DND-41 (cell line): ENCODE measurements around the gene ALKBH2.

Experiments used
- ATAC-seq: fragments of 200-7000 bp; cut with Tn5 transposase; 3 replicates; pipeline ENCODE4 v1.9.1; 2021; ENCODE audit warnings: low read depth; ENCODE audit not compliant: insufficient read depth
- DNase-seq: peaks from one replicate; pipeline ENCODE4 v3.0.0-alpha.2; 2020
- H2AFZ ChIP-seq: 2 replicates; pipeline ENCODE4 v1.6.0; 2012; ENCODE audit warnings: low read depth, low read length
- H3K27ac ChIP-seq: 2 replicates; pipeline ENCODE4 v1.5.1; 2012; ENCODE audit warnings: low read length, inconsistent platforms
- H3K27me3 ChIP-seq: fragments of 200-600 bp; sonication (generic); 2 replicates; pipeline ENCODE4 v1.6.0; 2012; ENCODE audit warnings: low read length, mild to moderate bottlenecking, inconsistent platforms; ENCODE audit not compliant: insufficient read depth, poor library complexity
- H3K36me3 ChIP-seq: 2 replicates; pipeline ENCODE4 v1.5.1; 2012; ENCODE audit warnings: low read length, inconsistent platforms; ENCODE audit not compliant: insufficient read depth
- H3K4me1 ChIP-seq: 2 replicates; pipeline ENCODE4 v1.5.1; 2012; ENCODE audit warnings: mild to moderate bottlenecking, low read length; ENCODE audit not compliant: insufficient read depth
- H3K4me2 ChIP-seq: 2 replicates; pipeline ENCODE4 v1.6.0; 2012; ENCODE audit warnings: mild to moderate bottlenecking, moderate library complexity, low read length, inconsistent platforms; ENCODE audit not compliant: insufficient read depth
- H3K4me3 ChIP-seq, 2 experiments: fragments of 200-600 bp in 1 of 2; shearing (Covaris generic) in 1 of 2; 2 replicates each; pipeline ENCODE4 v1.5.1; 2012 to 2016; ENCODE audit warnings: inconsistent platforms in 2 of 2, low read length in 2 of 2, mild to moderate bottlenecking in 2 of 2, low read depth in 1 of 2, moderate library complexity in 1 of 2
- H3K79me2 ChIP-seq: 2 replicates; pipeline ENCODE4 v1.6.0; 2012; ENCODE audit warnings: low read length, inconsistent platforms; ENCODE audit not compliant: insufficient read depth
- H3K9ac ChIP-seq: 2 replicates; pipeline ENCODE4 v1.6.0; 2012; ENCODE audit warnings: low read depth, mild to moderate bottlenecking, inconsistent platforms, low read length, moderate library complexity
- H3K9me3 ChIP-seq: 2 replicates; pipeline ENCODE4 v1.5.1; 2012; ENCODE audit warnings: low read length, moderate library complexity, mild to moderate bottlenecking, inconsistent platforms; ENCODE audit not compliant: insufficient read depth, severe bottlenecking
- H4K20me1 ChIP-seq: 2 replicates; pipeline ENCODE4 v1.6.0; 2012; ENCODE audit warnings: low read length; ENCODE audit not compliant: insufficient read depth
- CTCF ChIP-seq: IDR thresholded peaks from 2 replicates; pipeline ENCODE4 v1.5.1; 2012; ENCODE audit warnings: borderline replicate concordance, low read length, moderate library complexity, mild to moderate bottlenecking; ENCODE audit not compliant: poor library complexity, severe bottlenecking; ENCODE audit errors: extremely low read depth
- EZH2 ChIP-seq: IDR thresholded peaks from 3 replicates; pipeline ENCODE4 v1.6.1; 2012; ENCODE audit warnings: borderline replicate concordance, low read depth, mild to moderate bottlenecking, moderate library complexity, low read length, inconsistent platforms; ENCODE audit not compliant: severe bottlenecking

Gene ALKBH2

GRCh38 chr12:109109746-109110350 is 16.6 kb upstream of the ALKBH2 start:
- Histone ChIP-seq H3K4me3 (no peak overlapping the region), H4K20me1 (peaks cover 29% of the 10 kb centered on the region; the same call in 1 of the 2 replicates), H3K36me3 (peaks cover 54% of the 10 kb centered on the region), H3K27me3 (no peaks in the 10 kb centered on the region), H3K9ac (no peak overlapping the region), H3K4me1 (no peaks in the 10 kb centered on the region), H2AFZ (no peak overlapping the region), H3K27ac (no peak overlapping the region), H3K9me3 (no peaks in the 10 kb centered on the region), H3K79me2 (no peaks in the 10 kb centered on the region; the same call in 1 of the 2 replicates), H3K4me2 (no peak overlapping the region)
- no peak for TF ChIP-seq EZH2
- TF ChIP-seq CTCF, result no peak
- DNase-seq, result no peak
- no peak for ATAC-seq

GRCh38 chr12:109105176-109105575 is 11.9 kb upstream of the ALKBH2 start:
- H3K36me3 ChIP-seq, result peaks cover 88% of the 10 kb centered on the region

GRCh38 chr12:109102491-109102890 is 9.2 kb upstream of the ALKBH2 start:
- ATAC-seq (no peak), DNase-seq (no peak)
- H4K20me1 ChIP-seq, result peaks cover 51% of the 10 kb centered on the region
- H3K79me2 ChIP-seq, result peaks cover 38% of the 10 kb centered on the region
- TF ChIP-seq EZH2 (no peak), CTCF (no peak)
- H3K9me3 ChIP-seq, result no peaks in the 10 kb centered on the region
- no peak overlapping the region for H3K4me2 ChIP-seq
- no peak overlapping the region for H3K4me3 ChIP-seq
- peaks cover 25% of the 10 kb centered on the region for H3K4me1 ChIP-seq
- no peak overlapping the region for H3K9ac ChIP-seq
- no peak overlapping the region for H2AFZ ChIP-seq
- H3K36me3 ChIP-seq, result peaks cover 86% of the 10 kb centered on the region
- no peaks in the 10 kb centered on the region for H3K27me3 ChIP-seq
- no peak overlapping the region for H3K27ac ChIP-seq

More at GRCh38 chr12:109105176-109105575, 11.9 kb upstream of the ALKBH2 start:
- H3K4me2 ChIP-seq, result no peak overlapping the region
- DNase-seq (no peak), ATAC-seq (no peak)
- TF ChIP-seq EZH2, result no peak
- no peak for TF ChIP-seq CTCF
- peaks cover 16% of the 10 kb centered on the region for H3K79me2 ChIP-seq
- H3K9me3 ChIP-seq, result no peaks in the 10 kb centered on the region
- no peak overlapping the region for H2AFZ ChIP-seq
- H3K27me3 ChIP-seq, result no peaks in the 10 kb centered on the region
- H4K20me1 ChIP-seq, result peaks cover 49% of the 10 kb centered on the region
- H3K9ac ChIP-seq, result no peak overlapping the region
- no peak overlapping the region for H3K4me3 ChIP-seq
- H3K4me1 ChIP-seq, result peaks cover 4% of the 10 kb centered on the region; the same call in 1 of the 2 replicates
- H3K27ac ChIP-seq, result no peak overlapping the region

- Histone ChIP-seq H3K27ac (no peak overlapping the region), H2AFZ (no peak overlapping the region), H3K9me3 (no peaks in the 10 kb centered on the region), H3K79me2 (peaks cover 38% of the 10 kb centered on the region), H3K4me2 (peak overlapping the region; percentile 21; the same call in 1 of the 2 replicates), H3K4me1 (peaks cover 36% of the 10 kb centered on the region), H3K4me3 (no peak overlapping the region), H3K9ac (no peak overlapping the region), H4K20me1 (peaks cover 46% of the 10 kb centered on the region), H3K36me3 (peaks cover 71% of the 10 kb centered on the region), H3K27me3 (no peaks in the 10 kb centered on the region)
- ATAC-seq, result no peak
- no peak for DNase-seq
- TF ChIP-seq EZH2 (no peak), CTCF (no peak)
Observed at GRCh38 chr12:109100741-109101140, 7.5 kb upstream of the ALKBH2 start.
